Astrocyte (in vitro differentiated cells and primary cell): ENCODE results near the gene HCRTR1.

Experiments
- CTCF ChIP-seq: IDR thresholded peaks from 2 replicates; pipeline ENCODE4 v1.5.1; 2011; ENCODE audit warnings: low read depth, mild to moderate bottlenecking, inconsistent platforms, low read length, moderate library complexity; ENCODE audit not compliant: insufficient read depth
- EZH2 ChIP-seq: IDR thresholded peaks from 2 replicates; pipeline ENCODE4 v1.6.1; 2012; ENCODE audit warnings: mild to moderate bottlenecking, low read length, inconsistent platforms; ENCODE audit not compliant: insufficient read depth

- no peak for TF ChIP-seq CTCF
- no peak for TF ChIP-seq EZH2
These were observed 9.9 kb downstream of the HCRTR1 start for GRCh38 chr1:31627301-31627929.
